GM12872 (cell line): Measurements from ENCODE around the gene HDGF.

ENCODE experiments used
- TF ChIP-seq, protein P1 (sequence below): IDR thresholded peaks from 3 replicates; pipeline ENCODE4 v1.5.1; 2011; ENCODE audit warnings: low read depth, mild to moderate bottlenecking, low read length, moderate library complexity; ENCODE audit not compliant: insufficient read depth

HDGF gene

GRCh38 chr1:156721131-156721530 lies 30.3 kb downstream of the HDGF start:
- TF ChIP-seq, protein P1, sequence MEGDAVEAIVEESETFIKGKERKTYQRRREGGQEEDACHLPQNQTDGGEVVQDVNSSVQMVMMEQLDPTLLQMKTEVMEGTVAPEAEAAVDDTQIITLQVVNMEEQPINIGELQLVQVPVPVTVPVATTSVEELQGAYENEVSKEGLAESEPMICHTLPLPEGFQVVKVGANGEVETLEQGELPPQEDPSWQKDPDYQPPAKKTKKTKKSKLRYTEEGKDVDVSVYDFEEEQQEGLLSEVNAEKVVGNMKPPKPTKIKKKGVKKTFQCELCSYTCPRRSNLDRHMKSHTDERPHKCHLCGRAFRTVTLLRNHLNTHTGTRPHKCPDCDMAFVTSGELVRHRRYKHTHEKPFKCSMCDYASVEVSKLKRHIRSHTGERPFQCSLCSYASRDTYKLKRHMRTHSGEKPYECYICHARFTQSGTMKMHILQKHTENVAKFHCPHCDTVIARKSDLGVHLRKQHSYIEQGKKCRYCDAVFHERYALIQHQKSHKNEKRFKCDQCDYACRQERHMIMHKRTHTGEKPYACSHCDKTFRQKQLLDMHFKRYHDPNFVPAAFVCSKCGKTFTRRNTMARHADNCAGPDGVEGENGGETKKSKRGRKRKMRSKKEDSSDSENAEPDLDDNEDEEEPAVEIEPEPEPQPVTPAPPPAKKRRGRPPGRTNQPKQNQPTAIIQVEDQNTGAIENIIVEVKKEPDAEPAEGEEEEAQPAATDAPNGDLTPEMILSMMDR: no peak

- TF ChIP-seq, protein P1: no peak
These were observed 34.1 kb downstream of the HDGF start for GRCh38 chr1:156717351-156717750.

DNA sequence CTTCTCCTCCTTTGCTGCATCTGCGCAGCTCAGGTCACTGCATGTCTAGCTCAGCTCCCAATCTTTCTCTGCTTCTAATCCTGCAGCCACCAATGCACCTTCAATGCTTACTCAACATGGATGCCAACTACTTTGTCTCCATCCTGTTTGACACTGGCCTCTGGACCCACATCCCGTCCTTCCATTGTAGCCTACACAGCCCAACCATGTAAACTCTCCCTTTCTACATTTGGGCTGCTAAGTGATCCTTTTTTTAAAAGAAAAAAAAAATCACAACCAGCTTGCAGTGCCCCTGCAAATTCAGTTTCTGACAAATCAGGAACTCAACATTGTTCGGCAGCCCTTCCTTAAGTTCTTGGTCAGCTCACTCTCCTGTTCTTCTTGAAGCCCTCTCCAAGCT lies 36.6 kb downstream of the HDGF start:
- TF ChIP-seq, protein P1: no peak

DNA sequence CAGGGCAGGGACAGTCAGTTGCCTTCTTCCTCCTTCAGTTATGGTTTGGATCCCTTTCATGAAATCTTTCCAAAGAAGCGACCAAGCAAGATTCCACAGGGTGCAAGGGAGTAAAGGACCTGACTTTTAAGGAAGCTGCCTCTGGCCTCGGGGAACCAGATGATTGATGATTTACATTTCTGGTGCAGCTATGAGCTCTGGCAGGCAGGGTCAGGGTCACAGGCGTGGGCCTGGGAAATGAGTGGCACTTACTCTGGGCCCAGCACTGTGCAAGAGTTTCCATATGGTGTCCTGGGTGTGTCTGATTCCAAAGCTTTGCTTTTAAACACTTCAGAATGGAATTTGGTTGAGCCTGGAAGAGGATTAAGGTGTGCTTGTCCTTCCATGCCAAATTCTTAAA lies 38.8 kb downstream of the HDGF start:
- TF ChIP-seq, protein P1: no peak

DNA sequence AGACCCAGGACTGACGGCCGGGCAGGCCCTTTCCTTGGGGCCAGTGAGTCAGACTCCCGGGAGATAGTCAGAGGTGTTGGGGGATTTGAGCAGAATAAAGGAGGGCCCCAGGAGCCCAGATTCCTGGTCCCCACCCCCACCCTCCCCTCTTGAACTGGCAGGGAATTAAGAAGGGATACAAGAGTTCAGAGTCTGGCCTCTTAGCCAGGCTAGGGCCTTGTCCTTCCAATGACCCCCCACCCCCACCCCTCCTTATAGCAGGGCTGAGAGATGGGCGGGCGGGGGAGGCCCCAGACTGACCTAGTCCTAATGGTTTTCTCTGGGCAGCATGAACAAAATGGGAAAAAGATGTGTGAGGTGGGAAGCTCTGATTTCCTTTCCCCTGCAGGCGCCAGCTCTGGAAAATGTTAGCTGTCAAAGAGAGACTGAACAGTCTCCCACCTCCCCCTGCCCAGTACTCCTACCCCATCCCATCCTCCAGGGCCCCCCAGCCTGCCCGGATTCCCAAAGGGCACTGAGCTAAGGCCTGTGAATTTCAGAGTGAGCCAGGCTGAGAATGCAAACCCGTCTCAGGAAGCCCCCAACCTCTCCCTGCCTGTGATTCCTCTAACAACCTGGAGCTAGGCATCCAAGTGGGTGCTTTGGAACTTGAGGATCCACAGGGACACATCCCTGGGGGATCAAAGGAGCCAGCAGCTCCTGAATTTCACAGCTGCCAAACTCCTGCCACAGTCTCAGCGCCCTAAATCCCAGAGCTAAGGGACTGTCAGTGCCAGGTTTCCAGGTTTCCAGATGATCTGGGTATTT lies 40.3 kb downstream of the HDGF start:
- TF ChIP-seq, protein P1: no peak

DNA sequence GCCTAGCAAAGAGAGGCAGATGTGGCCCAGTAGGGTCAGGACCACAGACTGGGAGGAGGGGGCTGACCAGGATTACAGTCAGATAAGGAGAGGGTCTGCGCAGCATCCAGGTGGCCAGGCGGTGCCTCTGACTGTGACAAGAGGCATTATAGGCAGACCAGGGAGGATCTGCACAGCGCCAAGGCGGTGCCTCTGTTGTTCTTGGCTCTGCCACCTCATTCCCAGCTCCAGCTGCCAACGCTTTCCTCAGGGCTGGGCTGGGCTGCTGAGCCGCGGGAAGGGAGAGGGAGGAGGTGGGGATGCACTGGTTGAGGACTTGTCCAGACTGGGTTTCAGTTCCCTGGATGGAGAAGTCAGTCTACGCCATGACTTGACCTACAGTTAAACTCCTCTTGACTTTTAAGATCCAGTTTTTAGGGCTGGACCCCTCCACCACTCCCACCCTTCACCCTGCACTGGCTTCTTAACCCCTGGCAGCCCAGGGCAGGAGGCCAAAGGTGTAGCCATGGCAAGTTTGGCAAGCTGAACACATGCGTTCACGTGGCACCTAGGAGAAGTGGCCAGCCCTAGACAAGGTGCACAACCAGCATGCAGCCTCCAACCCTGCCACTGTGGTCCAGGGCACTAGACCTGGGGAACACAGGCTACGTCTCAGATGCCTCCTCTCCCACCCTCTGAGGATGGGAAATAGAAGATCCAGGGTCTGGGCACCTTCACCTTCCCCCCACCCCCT lies 41.6 kb downstream of the HDGF start:
- TF ChIP-seq, protein P1: no peak

DNA sequence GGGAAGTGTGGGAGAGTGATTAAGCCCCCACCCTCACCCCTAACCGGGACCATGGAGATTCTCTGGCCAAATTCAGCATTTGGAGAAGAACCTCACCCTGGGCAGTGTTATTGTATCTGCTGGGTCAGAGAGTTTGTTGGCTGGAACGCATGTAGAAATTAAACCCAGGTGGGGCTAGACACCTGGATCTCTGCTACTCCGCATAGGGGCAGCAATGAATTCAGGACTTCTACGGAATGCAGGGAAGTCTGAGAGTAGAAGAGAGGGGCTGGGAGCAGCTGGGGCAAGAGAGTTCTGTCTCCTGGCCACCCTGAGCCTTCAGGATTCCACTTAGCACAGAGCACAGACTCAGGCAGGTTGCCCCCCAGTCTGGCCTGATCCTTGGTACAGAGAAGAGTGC lies 42.4 kb downstream of the HDGF start:
- TF ChIP-seq, protein P1: no peak
